GM23248 (cell line): Measurements from ENCODE around the gene PI4KB. TPM values are rescaled to one million over a fixed set of nuclear protein-coding genes. Genes with fewer than 3 reads are reported as not detected.
A peak's percentile ranks its signal among the peaks of the same experiment; 100 is the strongest.

ENCODE experiments used
- DNase-seq: peaks from one replicate; pipeline ENCODE4 v3.0.0-alpha.2; 2015
- H2AFZ ChIP-seq: fragments of 200-600 bp; sonication (generic); 2 replicates; pipeline ENCODE4 v1.6.1; 2016; ENCODE audit warnings: antibody characterized with exemption
- H3F3A ChIP-seq: fragments of 200-600 bp; sonication (generic); 2 replicates; pipeline ENCODE4 v1.6.1; 2016; ENCODE audit warnings: mild to moderate bottlenecking, antibody characterized with exemption, mixed run types; ENCODE audit not compliant: insufficient read depth
- H3K27ac ChIP-seq: fragments of 200-600 bp; sonication (generic); 2 replicates; pipeline ENCODE4 v1.5.1; 2016; ENCODE audit warnings: mild to moderate bottlenecking
- H3K27me3 ChIP-seq: fragments of 200-600 bp; sonication (generic); replicated peaks from 2 replicates; pipeline ENCODE4 v1.6.1; 2016; ENCODE audit warnings: mild to moderate bottlenecking; ENCODE audit not compliant: insufficient read depth
- H3K36me3 ChIP-seq: fragments of 200-600 bp; sonication (generic); 2 replicates; pipeline ENCODE4 v1.6.1; 2016; ENCODE audit warnings: low read depth, mild to moderate bottlenecking
- H3K4me1 ChIP-seq: fragments of 200-600 bp; sonication (generic); 2 replicates; pipeline ENCODE4 v1.6.1; 2016; ENCODE audit warnings: mild to moderate bottlenecking; ENCODE audit not compliant: insufficient read depth
- H3K4me2 ChIP-seq: fragments of 200-600 bp; sonication (generic); one replicate; pipeline ENCODE4 v1.6.1; 2016; ENCODE audit warnings: mild to moderate bottlenecking; ENCODE audit not compliant: unreplicated experiment
- H3K4me3 ChIP-seq: fragments of 200-600 bp; sonication (generic); 2 replicates; pipeline ENCODE4 v1.5.1; 2016; ENCODE audit warnings: mild to moderate bottlenecking
- H3K79me2 ChIP-seq: fragments of 200-600 bp; sonication (generic); 2 replicates; pipeline ENCODE4 v1.6.1; 2016; ENCODE audit warnings: mild to moderate bottlenecking; ENCODE audit not compliant: insufficient read depth
- H3K9ac ChIP-seq: fragments of 200-600 bp; sonication (generic); 2 replicates; pipeline ENCODE4 v1.6.1; 2016; ENCODE audit warnings: mild to moderate bottlenecking
- H3K9me2 ChIP-seq: fragments of 200-600 bp; sonication (generic); 2 replicates; pipeline ENCODE4 v1.6.1; 2016; ENCODE audit warnings: mixed run types, mild to moderate bottlenecking, moderate library complexity; ENCODE audit not compliant: insufficient read depth
- H3K9me3 ChIP-seq: fragments of 200-600 bp; sonication (generic); one replicate; pipeline ENCODE4 v1.6.1; 2017; ENCODE audit warnings: low read depth
- H4K20me1 ChIP-seq: fragments of 200-600 bp; sonication (generic); 2 replicates; pipeline ENCODE4 v1.6.0; 2016; ENCODE audit not compliant: insufficient read depth
- EZH2 ChIP-seq: fragments of 200-600 bp; sonication (generic); IDR thresholded peaks from 2 replicates; pipeline ENCODE4 v1.6.1; 2018; ENCODE audit warnings: antibody characterized with exemption, mild to moderate bottlenecking; ENCODE audit not compliant: insufficient read depth, poor library complexity, severe bottlenecking
- EZH2phosphoT487 ChIP-seq: fragments of 200-600 bp; sonication (generic); IDR thresholded peaks from 2 replicates; pipeline ENCODE4 v1.6.1; 2018; ENCODE audit warnings: antibody characterized with exemption, moderate library complexity, mild to moderate bottlenecking, low read depth; ENCODE audit not compliant: insufficient read depth
- WGBS, 2 experiments: methylation state at CpG; one replicate each; pipeline ENCODE4 v1.1.6; 2015 to 2017; ENCODE audit warnings: low lambda C conversion rate in 2 of 2, low coverage in 1 of 2; ENCODE audit errors: missing lambda C conversion rate in 2 of 2; 5-methylcytosine and 5-hydroxymethylcytosine counted together
- in situ Hi-C: fragments of 300-500 bp; cut with MboI; formaldehyde crosslinking; loops from 2 replicates; pipeline ENCODE4 v1.15.0; 2020
- polyA plus RNA-seq: library from polyadenylated mRNA; unstranded; fragments of >200 nt; fragmentation: Nextera tagmentation; extraction: Ambion mirVana; gene quantifications from 2 replicates; pipeline ENCODE4 v1.2.1, GENCODE V29; 2016
- total RNA-seq: library from RNA; depleted of rRNA; stranded (reverse); fragments of >200 nt; shearing (Covaris generic); gene quantifications from 2 replicates; pipeline ENCODE4 v1.2.3, GENCODE V29; 2014; rRNA removed

The PI4KB gene
- total RNA-seq (51.7 and 65.9 TPM in 2 replicates), polyA plus RNA-seq (47.5 and 50.2 TPM in 2 replicates)

- DNase-seq = peak; percentile 99
- WGBS, 2 experiments = 1% methylated on average over 30 to 38 of the region's 40 CpGs
- Histone ChIP-seq H3K9ac (peak within 1 kb of the TSS; percentile 96), H3K79me2 (peaks cover 49% of the 10 kb centered on the region), H3K4me3 (peak within 1 kb of the TSS; percentile 93), H3K27me3 (no peaks in the 10 kb centered on the region), H3K9me3 (no peaks in the 10 kb centered on the region), H3K4me2 (peak within 1 kb of the TSS; percentile 99), H3K9me2 (no peaks in the 10 kb centered on the region), H3F3A (peaks cover 26% of the 10 kb centered on the region), H3K4me1 (peaks cover 25% of the 10 kb centered on the region), H2AFZ (peak within 1 kb of the TSS; percentile 98), H3K36me3 (peaks cover 5% of the 10 kb centered on the region; the same call in 1 of the 2 replicates), H4K20me1 (no peaks in the 10 kb centered on the region), H3K27ac (peak within 1 kb of the TSS; percentile 96)
- in situ Hi-C loops = no loop called here
- TF ChIP-seq EZH2 = no peak
- no peak for TF ChIP-seq EZH2phosphoT487
These were observed at the start of gene PI4KB for GRCh38 chr1:151327223-151327902. Gene PI4KB, minus strand, starts transcription at chr1:151327416. Its CDS starts 10,935 bp downstream, at chr1:151316481.

GRCh38 chr1:151373196-151373595, 46.0 kb upstream of the PI4KB start:
- in situ Hi-C loops = no loop called here
- Histone ChIP-seq H3K4me3 (no peak overlapping the region), H3K9ac (no peak overlapping the region), H3F3A (no peaks in the 10 kb centered on the region), H4K20me1 (no peaks in the 10 kb centered on the region), H3K36me3 (no peaks in the 10 kb centered on the region), H3K27ac (no peak overlapping the region), H3K9me2 (no peaks in the 10 kb centered on the region), H3K9me3 (no peaks in the 10 kb centered on the region), H2AFZ (no peak overlapping the region), H3K27me3 (no peaks in the 10 kb centered on the region), H3K4me2 (no peak overlapping the region), H3K4me1 (peaks cover 16% of the 10 kb centered on the region; the same call in 1 of the 2 replicates), H3K79me2 (no peaks in the 10 kb centered on the region)
- no peak for TF ChIP-seq EZH2
- TF ChIP-seq EZH2phosphoT487 = no peak
- WGBS, 2 experiments = 96% methylated on average over 14 of the region's 14 CpGs
- DNase-seq = no peak

GRCh38 chr1:151372058-151372934, 45.1 kb upstream of the PI4KB start, which contains the start of gene SELENBP1:
Gene SELENBP1, minus strand, starts transcription at chr1:151372705. Its CDS starts 64 bp downstream, at chr1:151372641.
- H3K9ac ChIP-seq = no peak within 1 kb of the TSS
- H3K27me3 ChIP-seq = no peaks in the 10 kb centered on the region
- H3K4me1 ChIP-seq = peaks cover 16% of the 10 kb centered on the region; the same call in 1 of the 2 replicates
- H3K79me2 ChIP-seq = no peaks in the 10 kb centered on the region
- H2AFZ ChIP-seq = peak within 1 kb of the TSS; percentile 75
- H3K4me3 ChIP-seq = peak within 1 kb of the TSS; percentile 47
- H3K9me3 ChIP-seq = no peaks in the 10 kb centered on the region
- TF ChIP-seq EZH2 (no peak), EZH2phosphoT487 (no peak)
- 16 to 18% methylated on average over 10 to 11 of the region's 11 CpGs for WGBS, 2 experiments
- no peaks in the 10 kb centered on the region for H3K36me3 ChIP-seq
- peak; percentile 72 for DNase-seq
- peak within 1 kb of the TSS; percentile 59 for H3K4me2 ChIP-seq
- no peaks in the 10 kb centered on the region for H3K9me2 ChIP-seq
- no peaks in the 10 kb centered on the region for H4K20me1 ChIP-seq
- H3F3A ChIP-seq = no peaks in the 10 kb centered on the region
- H3K27ac ChIP-seq = no peak within 1 kb of the TSS
- in situ Hi-C loops = no loop called here

- Histone ChIP-seq H3K4me2 (peak overlapping the region; percentile 49), H3F3A (no peaks in the 10 kb centered on the region), H3K27me3 (no peaks in the 10 kb centered on the region), H4K20me1 (no peaks in the 10 kb centered on the region), H3K4me3 (0 out of 2 replicates have a peak overlapping the region, but pooled peaks have one; percentile 47), H3K36me3 (no peaks in the 10 kb centered on the region), H3K9ac (no peak overlapping the region), H3K79me2 (no peaks in the 10 kb centered on the region), H3K9me2 (no peaks in the 10 kb centered on the region), H3K9me3 (no peaks in the 10 kb centered on the region), H2AFZ (no peak overlapping the region), H3K27ac (no peak overlapping the region), H3K4me1 (peaks cover 16% of the 10 kb centered on the region; the same call in 1 of the 2 replicates)
- no peak for TF ChIP-seq EZH2phosphoT487
- no peak for TF ChIP-seq EZH2
- peak; percentile 70 for DNase-seq
- in situ Hi-C loops = no loop called here
- 6 to 11% methylated on average over 9 of the region's 9 CpGs for WGBS, 2 experiments
These were observed 44.3 kb upstream of the PI4KB start for GRCh38 chr1:151371370-151372057.
